Activated T-cell treated with anti-CD3 and anti-CD28 coated beads for 24 hours (primary cell): ENCODE data around the gene FAM76B.
A peak's percentile ranks its signal among the peaks of the same experiment; 100 is the strongest.
"Not testable (repeated sequence)": the region's sequence is repeated elsewhere in the genome, so short reads cannot be mapped to it uniquely, and the experiment has no call there.

Source experiments
- DNase-seq: peaks from one replicate; pipeline ENCODE4 v3.0.0-alpha.2; 2020; ENCODE audit warnings: low read depth

The FAM76B gene

DNA sequence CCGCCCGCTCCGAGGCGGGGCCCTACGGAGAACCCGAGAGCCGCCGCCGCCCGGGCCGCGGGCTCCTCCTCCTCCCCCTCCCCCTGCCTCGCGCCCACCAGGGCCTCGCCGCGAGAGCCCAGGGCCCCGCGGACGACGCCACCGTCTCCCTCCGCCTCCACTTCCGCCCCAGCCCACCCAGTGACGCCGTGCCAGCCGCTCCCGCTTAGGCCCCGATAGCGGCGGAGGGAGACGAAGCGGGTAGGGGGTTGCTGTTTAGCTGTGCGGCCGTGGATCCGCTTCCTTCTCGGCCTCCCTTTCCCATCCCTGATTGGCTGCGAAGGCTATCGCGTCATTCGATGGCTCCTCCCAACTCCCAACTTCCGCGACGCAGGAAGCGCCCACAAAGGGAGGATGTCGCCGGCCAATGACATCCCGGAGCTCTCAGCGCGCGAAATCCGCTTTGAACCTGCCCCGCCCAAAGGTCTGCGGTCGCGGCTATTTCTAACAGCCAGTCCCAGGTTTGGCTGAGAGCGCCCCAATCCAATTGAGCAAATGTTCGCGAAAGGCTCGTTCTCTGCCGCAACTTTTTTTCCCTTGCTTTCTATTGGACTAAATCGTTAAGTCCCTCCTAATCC lies at the start of gene FAM76B:
Gene FAM76B (minus strand): TSS at position 277 of the 617 bp plus-strand sequence. CDS start 304 bp downstream, outside the sequence.
- peak; percentile 93 for DNase-seq

DNA sequence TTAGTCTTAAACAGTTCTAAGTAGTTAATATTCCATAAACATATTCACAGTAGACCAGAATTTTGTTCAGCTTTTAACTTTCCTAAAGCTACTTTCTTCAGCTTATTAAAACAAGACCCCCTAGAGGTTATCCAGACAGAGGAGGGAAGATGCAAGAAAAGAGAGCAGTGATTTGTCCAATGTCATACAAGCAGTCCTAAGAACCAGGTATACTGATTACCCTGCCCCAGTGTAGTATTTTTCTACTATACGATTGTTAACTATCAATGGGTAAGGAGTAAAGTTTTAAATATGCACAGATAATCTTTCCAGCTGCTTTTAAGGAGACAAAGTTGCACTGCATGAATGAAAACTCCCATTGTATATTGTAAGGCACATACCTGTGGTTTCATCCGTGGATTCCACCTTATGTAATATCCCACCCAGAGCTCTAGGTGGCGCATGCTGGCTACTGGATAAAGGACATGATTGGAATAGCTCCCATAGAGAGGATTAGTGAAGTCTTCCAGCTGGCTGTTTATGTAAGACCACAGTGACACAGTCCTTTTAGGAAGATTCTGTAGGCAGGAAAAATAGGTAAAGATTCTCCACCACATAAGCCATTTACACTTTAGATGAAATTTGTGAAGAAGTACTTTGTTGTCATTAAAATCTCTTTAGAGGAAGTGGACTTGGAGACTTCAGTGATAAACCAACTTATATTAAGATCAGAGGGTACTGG lies 46.3 kb upstream of the FAM76B start:
- DNase-seq: peak; percentile 41

DNA sequence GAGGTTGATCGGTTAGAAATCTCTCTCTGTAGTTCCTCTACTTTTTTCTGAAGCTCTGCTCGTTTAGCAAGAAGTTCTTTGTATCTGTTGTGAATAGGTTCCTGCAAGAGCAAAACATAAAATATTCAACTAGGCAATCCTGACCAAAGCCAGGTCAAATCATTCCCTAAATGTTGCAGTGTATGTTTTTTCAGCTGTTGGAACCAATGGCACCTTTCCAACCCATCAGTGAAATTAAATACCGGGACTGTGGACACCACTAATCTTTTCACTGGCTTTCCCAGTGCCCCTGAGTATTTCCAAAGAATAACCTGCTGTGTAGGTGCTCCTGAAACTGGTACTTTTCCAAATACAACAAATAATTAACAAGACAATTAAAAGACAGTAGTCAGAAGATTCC lies 45.8 kb upstream of the FAM76B start:
- DNase-seq: no peak

DNA sequence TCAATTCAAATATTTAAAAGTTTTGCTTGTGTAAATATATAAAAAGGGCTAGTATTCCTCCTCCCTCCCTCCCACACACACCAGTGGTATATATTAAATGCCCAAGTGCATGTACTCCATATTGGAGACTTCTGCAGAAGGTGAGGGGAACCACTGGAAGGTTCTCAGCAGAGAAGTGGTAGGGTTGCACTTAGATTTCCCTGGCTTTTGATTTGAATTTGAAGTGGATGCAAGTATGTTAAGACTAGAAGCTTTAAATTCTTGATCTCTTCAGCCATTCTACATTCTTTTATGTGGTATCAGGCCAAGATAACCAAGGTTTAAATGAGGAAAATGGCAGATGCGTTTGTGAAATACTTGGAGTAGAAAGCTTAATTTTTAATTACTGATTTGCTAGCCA lies 43.8 kb upstream of the FAM76B start:
- no peak for DNase-seq

DNA sequence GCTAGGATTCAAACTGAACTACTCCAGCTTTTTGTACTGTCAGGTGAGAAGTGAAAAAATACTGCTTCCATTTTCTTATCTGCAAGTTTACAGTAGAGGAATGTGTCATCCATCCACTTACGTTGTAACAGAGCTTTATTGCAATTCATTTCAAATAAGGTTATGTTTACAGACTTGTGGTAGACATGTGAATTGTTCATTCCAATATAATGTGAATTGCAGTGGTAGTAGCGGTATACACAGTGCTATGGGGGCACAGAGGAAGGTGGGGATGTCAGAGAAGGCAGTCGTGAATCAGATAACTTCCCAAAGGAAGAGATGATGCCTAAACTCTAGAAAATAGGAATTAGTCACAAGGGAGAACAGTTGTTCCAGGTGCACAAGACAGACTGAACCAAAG lies 43.2 kb upstream of the FAM76B start:
- DNase-seq: no peak

DNA sequence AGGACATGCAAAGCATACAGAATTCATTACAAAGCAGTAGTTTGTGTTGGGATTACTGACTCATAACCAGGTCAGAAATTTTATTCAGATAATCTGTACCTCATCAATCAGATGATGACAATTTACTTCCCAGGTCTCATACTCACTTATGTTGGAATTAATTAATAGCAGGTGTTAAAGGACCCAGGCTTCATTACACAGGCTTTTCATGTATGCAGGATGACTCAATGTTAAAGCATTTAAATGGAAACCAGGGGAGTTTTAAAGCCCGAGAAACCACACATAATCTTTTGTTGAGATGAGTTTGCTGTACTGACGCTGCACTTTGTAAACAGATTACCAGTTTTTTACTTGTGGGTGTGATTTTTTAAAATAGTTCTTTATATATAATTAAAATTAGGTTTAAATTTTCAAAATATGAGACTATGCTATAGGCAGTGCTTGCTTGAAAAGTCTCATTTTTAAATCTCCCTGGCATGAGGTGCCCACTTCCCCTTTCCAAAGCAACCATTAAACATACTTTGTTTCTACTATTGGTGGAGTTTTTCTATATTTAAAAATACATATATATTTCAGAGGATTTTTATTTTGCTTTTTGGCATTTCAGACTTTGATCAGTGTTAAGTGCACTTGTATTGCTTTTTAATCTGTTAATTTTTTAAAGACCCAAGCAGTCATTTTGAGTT lies 41.8 kb upstream of the FAM76B start:
- no peak for DNase-seq

DNA sequence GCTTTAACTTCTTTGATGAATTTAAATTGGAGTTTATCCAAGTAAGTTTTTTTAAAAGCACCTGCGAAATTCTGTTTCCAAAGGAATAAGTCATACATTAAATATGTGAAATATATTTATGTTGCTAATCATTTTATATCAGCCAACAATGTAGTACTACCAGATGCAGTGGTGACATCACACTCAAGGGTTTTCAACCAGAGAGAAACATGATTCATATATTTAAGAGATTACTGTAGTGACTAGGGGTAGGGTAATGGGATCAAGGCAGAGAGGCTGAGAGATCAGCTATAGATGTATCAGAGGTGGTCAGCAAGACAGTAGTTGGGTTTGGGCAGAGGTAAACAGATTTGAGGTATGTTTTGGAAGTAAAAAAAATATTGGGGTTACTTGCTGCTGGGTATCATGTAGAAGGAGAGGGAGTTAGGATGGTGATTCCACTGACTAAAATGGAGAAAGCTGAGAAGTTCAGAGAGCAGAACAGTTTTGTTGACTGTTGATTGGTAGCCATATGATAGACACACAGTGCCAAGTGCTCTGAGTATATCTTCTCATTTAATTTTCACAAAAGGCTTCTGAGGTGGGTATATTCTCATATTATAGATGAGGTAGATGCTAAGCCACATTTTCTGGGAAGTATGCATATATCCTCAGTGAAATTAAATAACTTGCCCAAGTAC lies 40.1 kb upstream of the FAM76B start:
- DNase-seq: no peak

DNA sequence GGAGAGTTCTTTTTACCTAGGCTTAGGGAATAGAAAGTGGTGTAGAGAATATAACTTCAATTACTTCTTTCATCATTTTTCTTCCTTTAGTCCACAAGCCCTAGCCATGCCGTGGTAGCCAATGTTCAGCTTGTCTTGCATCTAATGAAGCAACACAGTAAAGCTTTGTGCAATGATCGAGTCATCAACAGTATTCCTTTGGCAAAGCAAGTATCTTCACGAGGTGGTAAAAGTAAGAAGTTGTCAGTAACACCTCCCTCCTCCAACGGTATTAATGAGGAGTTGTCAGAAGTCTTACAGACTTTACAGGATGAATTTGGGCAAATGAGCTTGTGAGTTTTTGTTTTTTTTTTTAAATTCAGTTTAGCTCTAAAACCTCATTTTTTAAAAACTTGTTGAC lies 38.1 kb upstream of the FAM76B start:
- DNase-seq: no peak

DNA sequence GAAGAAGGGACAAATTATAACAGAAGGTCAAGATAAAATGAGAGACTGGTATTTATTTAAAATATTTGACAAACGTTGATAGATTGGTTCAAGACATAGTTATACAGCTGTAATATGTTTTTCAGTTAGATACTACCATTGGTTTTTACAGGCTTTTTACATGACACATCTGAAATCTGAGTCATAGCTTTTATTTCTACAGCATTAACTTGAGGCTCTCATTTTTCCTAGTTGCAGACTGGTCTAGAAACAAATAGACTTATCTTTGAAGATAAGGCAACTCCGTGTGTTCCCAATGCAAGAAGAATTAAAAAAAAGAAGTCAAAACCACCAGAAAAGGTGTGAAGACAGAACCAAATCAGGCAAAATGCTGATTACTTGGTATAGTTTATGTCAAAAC lies 32.1 kb upstream of the FAM76B start:
- DNase-seq: no peak

DNA sequence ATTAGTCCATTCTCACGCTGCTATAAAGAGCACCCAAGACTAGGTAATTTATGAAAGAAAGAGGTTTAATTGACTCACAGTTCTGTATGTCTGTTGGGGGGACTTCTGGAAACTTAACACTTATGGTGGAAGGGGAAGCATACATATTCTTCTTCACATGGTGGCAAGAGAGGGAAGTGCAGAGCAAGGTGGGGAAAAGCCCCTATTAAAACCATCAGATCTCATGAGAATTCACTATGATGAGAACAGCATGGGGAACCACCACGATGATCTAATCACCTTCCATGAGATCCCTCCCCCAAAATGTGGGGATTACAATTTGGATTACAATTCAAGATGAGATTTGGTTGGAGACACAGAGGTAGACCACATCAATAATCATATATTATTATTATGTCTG lies 26.5 kb upstream of the FAM76B start:
- DNase-seq: no peak

DNA sequence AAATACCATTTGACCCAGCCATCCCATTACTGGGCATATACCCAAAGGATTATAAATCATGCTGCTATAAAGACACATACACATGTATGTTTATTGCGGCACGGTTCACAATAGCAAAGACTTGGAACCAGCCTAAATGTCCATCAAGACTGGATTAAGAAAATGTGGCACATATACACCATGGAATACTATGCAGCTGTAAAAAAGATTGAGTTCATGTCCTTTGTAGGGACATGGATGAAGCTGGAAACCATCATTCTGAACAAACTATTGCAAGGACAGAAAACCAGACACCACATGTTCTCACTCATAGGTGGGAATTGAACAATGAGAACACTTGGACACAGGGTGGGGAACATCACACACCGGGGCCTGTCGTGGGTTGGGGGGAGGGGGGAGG lies 21.5 kb upstream of the FAM76B start:
- not testable (repeated sequence) for DNase-seq

DNA sequence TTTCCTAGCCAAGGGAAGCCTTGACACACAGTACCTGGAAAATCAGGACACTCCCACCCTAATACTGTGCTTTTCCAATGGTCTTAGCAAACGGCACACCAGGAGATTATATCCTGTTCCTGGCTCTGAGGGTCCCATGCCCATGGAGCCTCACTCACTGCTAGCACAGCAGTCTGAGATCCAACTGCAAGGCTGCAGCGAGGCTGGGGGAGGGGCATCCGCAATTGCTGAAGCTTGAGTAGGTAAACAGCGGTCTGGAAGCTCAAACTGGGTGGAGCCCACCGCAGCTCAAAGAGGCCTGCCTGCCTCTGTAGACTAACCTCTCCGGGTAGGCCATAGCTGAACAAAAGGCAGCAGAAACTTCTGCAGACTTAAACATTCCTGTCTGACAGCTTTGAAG lies 16.9 kb upstream of the FAM76B start:
- DNase-seq: not testable (repeated sequence)

DNA sequence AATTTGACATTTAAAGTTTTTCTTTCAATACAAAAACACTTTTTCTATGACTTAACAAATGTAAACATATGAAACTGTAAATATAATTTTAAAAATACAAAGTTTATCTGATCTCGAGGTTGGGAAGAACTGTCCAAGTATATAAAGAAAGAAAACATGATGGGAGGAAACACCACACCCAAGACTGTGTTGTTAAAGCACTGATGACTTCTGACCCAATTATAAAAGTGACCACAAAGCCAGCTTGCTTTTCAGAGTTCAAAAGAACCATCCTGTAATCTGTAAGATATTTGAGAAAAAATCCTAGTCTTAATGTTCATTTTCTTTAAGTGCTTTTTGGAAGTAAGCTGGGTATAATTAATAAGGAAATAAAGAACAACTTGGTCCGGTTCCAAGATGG lies 16.3 kb upstream of the FAM76B start:
- DNase-seq: no peak

DNA sequence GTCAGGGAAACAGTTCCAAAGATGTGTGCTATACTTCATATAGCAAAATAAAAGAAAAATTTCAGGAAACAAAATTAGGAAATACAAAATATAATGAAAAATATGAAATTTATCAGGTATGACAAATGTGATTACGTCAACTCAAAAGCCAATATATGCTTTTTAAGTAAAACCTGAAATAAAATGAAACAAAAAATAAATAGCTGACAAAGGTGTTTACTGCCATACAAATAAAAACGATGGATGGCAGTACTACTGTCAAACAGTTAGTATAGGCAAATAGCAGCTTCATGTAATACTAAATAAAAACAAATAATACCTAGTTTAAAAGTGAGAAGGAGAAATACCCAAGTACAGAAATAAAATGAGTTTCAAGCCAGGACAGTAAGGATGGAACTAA lies 14.4 kb upstream of the FAM76B start:
- no peak for DNase-seq

DNA sequence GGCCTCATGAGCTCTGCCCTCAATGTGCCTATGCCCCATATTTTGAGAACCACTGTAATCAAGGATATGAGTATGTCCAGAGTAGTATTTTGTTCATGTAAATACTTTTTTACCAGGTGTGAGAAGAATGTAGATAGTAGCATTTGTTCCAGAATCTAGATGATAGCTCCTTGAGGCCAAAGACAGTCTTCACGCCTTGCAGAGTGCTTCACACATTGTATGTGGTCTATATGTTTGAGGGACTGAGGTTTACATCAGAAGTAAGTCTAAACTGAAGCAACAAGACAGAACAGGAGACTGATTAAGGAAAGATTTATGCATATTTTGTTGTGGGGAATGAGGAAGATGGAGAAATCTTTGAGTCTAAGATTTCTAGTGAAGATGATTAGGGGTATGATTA lies 13.2 kb upstream of the FAM76B start:
- DNase-seq: no peak

DNA sequence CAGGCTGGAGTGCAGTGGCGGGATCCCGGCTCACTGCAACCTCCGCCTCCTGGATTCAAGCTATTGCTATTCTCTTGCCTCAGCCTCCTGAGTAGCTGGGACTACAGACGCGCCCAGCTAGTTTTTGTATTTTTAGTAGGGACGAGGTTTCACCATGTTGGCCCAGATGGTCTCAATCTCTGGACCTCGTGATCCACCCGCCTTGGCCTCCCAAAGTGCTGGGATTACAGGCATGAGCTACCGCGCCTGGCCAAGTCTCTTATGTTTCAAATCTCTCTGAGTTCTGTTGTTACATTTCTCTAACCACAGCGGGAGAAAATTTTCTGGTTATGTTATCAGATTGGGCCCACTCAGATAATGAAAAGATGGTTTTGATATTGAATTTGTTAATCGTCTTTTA lies 10.9 kb upstream of the FAM76B start:
- no peak for DNase-seq

DNA sequence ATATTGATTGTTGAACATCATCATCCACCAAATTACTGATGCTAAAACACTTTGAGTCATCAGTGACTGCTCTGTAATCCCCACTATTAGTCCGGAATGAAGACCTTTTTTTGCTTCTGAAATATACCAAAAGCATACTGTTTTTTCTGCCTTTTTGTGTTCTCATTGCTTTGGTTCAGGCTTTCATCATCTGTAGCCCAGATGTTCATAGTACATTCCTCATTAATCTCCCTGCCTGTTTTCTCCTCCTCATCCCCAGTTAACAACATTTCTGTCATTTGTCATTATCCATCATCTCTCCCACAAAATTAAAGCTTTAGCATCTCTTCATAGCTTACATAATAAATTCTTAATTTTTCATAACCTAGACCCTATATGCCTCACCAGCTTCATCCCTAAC lies 10.0 kb upstream of the FAM76B start:
- no peak for DNase-seq

DNA sequence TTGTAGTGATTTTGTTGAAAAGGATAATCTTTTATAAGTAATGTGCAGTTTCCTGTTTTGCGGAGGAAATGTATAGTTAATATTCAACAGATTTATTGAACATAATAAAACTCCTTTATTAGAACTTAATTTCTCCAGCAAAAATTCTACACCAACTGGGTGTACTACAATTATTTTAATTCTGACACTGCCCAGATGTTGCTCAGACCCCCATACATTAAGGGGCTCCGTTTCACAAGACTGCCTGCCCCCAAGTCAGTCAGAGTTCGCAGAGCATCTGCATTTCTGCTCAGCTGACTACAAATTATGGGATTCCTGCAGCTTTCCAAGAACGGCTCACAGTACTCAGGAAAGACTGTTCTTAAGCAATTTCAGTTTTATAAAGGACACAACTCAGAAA lies 6.9 kb upstream of the FAM76B start:
- no peak for DNase-seq

DNA sequence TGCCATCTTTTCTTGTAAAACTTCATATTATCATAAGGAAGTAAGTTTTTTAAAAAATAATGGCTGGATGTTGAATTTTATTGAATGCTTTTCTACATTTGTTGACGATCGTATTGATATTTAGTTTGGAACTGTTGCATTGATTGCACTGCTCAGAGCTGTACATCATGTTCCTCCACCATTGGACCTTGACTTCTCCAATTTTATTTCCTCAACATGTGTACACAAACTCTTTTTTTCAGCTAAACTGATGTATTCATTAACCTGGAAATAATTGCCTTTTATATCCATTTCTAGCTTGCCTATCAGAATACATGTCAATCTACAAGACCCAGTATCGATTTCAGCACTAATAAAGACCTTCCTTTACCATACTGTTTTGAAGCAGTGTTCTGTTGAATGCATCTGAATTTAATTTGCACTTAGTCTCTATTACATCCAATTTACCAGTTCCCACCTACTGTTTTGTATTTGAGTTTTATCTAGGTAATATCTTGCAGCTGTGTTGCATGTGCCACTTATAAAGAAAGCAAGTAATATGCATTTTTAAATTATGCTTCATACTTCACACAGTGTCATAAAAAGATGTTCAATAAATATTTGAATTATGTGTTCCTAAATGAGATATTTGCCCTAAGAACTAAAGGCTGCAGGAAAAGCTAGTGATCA lies 6.2 kb upstream of the FAM76B start:
- no peak for DNase-seq

DNA sequence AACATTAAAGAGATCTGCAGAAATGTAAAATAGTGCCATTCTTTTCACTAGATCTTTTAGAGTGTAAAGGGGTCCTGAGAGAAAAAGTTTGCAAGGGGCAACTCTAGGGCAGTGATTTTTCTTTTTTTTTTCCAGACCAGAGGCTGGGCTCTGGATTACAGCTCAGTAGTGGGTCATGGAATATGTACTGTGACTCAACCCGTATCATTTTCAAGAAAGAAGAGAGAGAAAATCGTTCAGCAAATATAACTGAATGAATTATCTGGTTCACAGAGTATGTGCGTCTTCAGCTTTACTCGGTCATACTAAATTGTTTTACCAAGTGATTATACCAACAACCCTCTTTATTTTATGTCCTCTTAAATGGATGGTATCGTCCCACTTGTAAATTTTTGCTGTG lies 4.5 kb upstream of the FAM76B start:
- DNase-seq: no peak

DNA sequence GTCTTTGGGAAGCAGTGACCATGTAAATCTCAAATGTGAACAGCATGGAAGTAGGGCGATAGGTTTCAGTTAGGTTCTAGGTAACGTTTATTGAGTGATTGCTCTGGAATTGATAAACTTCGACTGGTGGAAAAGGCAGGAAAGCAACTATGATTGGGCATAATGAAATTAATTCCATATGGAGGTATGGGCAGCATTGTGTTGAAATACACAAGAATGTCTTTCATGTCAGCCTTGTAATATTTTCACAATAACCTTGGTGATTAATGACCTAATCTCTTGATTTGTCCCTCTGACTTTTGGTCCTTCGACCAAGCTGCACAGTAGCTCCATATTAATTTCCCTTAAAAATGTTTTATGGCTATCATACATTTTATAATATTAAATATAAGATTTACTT lies 3.5 kb upstream of the FAM76B start:
- DNase-seq: no peak

DNA sequence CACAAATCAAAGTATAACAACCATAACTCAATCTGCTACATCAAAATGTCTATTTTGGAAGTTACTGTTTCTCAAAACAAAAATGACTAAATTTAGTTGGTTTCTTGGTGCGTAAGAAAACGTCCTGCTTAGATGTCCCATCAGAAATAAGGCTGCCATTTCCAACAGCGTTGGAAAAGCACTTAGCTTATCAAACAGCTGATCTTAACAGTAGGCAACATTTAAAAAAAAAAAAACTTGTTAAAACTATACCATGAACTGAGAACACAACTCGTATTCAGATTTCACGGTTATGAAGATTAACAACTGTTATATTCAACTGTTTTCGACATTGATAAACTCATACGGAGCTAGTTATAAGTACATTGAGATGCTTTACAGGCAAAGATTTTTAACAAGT lies 3.1 kb upstream of the FAM76B start:
- no peak for DNase-seq
